ENCODE results near the gene ORM2. TPM values are rescaled to one million over a fixed set of nuclear protein-coding genes. Genes with fewer than 3 reads are reported as not detected.

Gene ORM2
- total and polyA plus RNA-seq, 8 donors = 0.46 to 29.9 (median 1.7) TPM

DNA sequence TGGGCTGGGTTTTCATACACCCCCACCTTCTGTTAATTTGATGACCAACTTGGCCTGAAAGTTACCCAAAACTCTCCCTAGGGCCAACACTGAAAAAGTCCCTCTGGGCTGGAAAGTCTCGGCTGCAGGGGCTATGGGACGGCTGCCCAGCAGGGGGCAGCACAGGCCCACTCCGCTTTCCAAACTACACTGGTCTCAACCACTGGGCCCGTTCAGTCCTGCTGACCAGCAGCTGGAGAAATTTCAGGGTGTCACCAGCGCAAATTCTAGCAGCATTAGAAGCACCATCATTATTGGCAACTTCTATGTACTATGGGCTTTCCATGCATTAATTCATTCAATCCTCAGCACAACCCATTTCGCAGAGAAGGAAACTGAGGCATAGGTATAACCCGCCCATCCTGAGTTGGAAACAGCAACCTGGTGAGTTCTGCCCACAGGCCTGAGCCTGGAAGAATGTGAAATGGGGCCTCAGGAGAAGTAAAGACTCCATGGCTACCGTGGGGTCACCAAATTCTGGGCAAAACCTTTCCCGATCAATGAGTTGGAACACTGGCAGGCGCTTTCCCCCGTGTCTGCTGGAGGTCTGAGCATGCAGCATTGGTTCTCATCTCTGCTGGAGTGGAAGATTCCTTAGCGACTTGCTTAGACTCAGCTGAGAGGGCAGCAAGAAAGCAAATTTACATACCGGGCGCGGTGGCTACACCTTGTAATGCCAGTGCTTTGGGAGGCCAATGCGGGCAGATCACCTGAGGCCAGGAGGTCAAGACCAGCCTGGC lies 9.7 kb downstream of the ORM2 start:
- peak; percentile 72 to 88 for TF ChIP-seq CTCF (IDR thresholded peaks at IDR 0.05)
- Histone ChIP-seq H3K4me1 (peaks cover 0 to 19% of the 10 kb centered on the region in 2 donors), H3K27ac (no peak overlapping the region), H3K9me3 (no peaks in the 10 kb centered on the region), H3K27me3 (no peaks in the 10 kb centered on the region), H3K4me3 (no peak overlapping the region), H3K36me3 (peaks cover 0 to 100% of the 10 kb centered on the region in 2 donors)
- peak in 2 of 4 donors; percentile 37 to 87 for DNase-seq
- peak; percentile 80 for ATAC-seq
- intact Hi-C loops (cut with DNase I) = no loop called here

GRCh38 chr9:114341152-114341830 lies 11.6 kb downstream of the ORM2 start:
- H3K36me3 ChIP-seq = peaks cover 0 to 100% of the 10 kb centered on the region in 2 donors
- TF ChIP-seq CTCF (IDR thresholded peaks at IDR 0.05) = no peak
- H3K27ac ChIP-seq = peak overlapping the region in 1 of 2 donors; percentile 61
- ATAC-seq (no peak), DNase-seq (no peak)
- H3K4me3 ChIP-seq = no peak overlapping the region
- peaks cover 0 to 19% of the 10 kb centered on the region in 2 donors for H3K4me1 ChIP-seq
- intact Hi-C loops (cut with DNase I) = no loop called here
- no peaks in the 10 kb centered on the region for H3K27me3 ChIP-seq
- H3K9me3 ChIP-seq = no peaks in the 10 kb centered on the region

DNA sequence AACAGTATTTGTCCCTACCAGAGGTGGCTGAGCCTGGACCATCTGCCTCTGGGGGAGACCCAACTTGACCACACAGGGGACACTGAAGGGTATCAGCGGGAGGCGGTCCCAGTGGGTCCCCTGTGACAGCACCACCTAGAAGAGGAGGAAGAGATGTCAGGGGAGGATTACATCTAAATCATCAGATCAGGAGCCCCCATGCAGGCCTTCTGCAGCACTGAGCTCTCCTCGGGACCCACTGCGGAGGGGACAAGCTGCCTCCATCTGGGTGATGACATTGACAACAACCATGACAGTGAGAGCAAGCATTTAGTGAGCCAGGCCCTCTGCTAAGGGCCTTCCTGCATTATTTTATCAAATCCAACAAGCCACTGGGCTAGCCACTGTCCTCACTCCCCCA lies 12.3 kb downstream of the ORM2 start:
- H3K4me3 ChIP-seq = no peak overlapping the region
- H3K27ac ChIP-seq = peak overlapping the region in 1 of 2 donors; percentile 18
- DNase-seq = no peak
- peaks cover 0 to 19% of the 10 kb centered on the region in 2 donors for H3K4me1 ChIP-seq
- no peak for ATAC-seq
- H3K27me3 ChIP-seq = no peaks in the 10 kb centered on the region
- H3K9me3 ChIP-seq = no peaks in the 10 kb centered on the region
- intact Hi-C loops (cut with DNase I) = no loop called here
- TF ChIP-seq CTCF (IDR thresholded peaks at IDR 0.05) = no peak
- peaks cover 0 to 100% of the 10 kb centered on the region in 2 donors for H3K36me3 ChIP-seq

DNA sequence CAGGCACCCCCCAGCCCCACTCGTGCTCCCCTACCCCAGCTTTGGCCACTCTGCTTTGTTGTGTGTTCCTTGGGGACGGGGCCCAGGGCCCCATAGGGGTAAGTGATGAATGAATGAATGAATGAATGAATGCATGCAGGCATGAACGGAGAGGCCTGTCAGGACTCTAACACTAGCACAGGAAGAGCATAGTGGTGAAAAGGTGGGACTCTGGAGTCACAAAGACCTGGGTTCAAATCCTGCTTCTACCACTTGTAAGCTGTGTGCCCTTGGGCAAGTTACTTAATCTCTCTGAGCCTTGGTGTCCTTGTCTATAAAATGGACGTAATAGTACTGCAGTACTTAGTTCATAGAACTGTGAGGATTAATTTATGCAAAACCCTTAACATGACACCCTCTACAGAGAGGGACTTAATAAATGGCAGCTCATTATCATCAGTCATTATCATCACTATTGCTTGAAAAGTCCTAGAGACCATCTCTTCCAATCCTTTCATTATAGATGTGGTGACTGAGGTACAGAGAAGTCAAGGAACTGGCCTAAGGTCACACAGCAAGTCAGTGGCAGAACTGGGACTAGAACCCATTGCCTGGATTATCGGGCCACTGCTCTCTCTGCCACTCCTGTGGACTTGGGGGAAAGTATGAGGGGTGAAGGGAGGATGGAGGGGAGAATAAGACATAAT lies 13.2 kb downstream of the ORM2 start:
- no peak for TF ChIP-seq CTCF (IDR thresholded peaks at IDR 0.05)
- Histone ChIP-seq H3K9me3 (no peaks in the 10 kb centered on the region), H3K36me3 (peaks cover 0 to 100% of the 10 kb centered on the region in 2 donors), H3K27me3 (no peaks in the 10 kb centered on the region), H3K4me3 (no peak overlapping the region), H3K4me1 (peaks cover 0 to 19% of the 10 kb centered on the region in 2 donors), H3K27ac (no peak overlapping the region)
- ATAC-seq (no peak), DNase-seq (no peak)
- intact Hi-C loops (cut with DNase I) = no loop called here
